DOHH2 (cell line): ENCODE data around the gene DCLK1.

Experiments
- EZH2phosphoT487 ChIP-seq: fragments of 200-600 bp; sonication (generic); IDR thresholded peaks from 2 replicates; pipeline ENCODE4 v1.6.1; 2017; ENCODE audit warnings: borderline replicate concordance, mild to moderate bottlenecking, antibody characterized with exemption, low read length, moderate library complexity, mixed read lengths
- TF ChIP-seq, protein P1 (sequence below): fragments of 200-600 bp; sonication (generic); IDR thresholded peaks from one replicate; pipeline ENCODE4 v1.5.1; 2014; ENCODE audit warnings: antibody characterized with exemption, mild to moderate bottlenecking, low read depth, low read length; ENCODE audit not compliant: poor library complexity, severe bottlenecking

DNA sequence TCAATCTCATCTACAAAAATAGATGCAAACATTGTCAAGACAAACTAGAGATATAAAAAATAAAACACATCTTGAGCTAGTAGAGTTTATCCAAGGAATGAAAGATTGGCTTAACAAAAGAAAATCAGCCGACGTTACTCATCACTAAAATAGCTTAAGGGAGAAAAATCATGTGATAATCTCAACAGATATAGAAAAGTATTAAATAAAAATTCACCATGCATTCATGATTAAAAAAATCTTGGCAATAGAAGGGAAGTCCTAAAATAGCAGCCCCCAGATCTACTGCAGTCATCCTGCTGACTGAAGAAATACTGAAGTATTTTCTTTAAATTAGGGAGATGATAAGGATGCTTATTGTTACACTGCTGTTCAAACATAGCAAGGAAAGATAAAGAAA is 12.6 kb upstream of the DCLK1 start:
- TF ChIP-seq, protein P1, sequence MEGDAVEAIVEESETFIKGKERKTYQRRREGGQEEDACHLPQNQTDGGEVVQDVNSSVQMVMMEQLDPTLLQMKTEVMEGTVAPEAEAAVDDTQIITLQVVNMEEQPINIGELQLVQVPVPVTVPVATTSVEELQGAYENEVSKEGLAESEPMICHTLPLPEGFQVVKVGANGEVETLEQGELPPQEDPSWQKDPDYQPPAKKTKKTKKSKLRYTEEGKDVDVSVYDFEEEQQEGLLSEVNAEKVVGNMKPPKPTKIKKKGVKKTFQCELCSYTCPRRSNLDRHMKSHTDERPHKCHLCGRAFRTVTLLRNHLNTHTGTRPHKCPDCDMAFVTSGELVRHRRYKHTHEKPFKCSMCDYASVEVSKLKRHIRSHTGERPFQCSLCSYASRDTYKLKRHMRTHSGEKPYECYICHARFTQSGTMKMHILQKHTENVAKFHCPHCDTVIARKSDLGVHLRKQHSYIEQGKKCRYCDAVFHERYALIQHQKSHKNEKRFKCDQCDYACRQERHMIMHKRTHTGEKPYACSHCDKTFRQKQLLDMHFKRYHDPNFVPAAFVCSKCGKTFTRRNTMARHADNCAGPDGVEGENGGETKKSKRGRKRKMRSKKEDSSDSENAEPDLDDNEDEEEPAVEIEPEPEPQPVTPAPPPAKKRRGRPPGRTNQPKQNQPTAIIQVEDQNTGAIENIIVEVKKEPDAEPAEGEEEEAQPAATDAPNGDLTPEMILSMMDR, result no peak
- TF ChIP-seq EZH2phosphoT487, result no peak
